PC-9 (cell line): ENCODE data around the gene APOL2.

Experiments used
- EZH2 ChIP-seq: fragments of 200-600 bp; sonication (generic); IDR thresholded peaks from 2 replicates; pipeline ENCODE4 v1.8.0; 2017; ENCODE audit warnings: antibody characterized with exemption, low read depth
- TF ChIP-seq, protein P1 (sequence below): fragments of 200-600 bp; sonication (generic); conservative IDR thresholded peaks from 2 replicates; pipeline ENCODE4 v1.6.1; 2017; ENCODE audit warnings: mixed run types, antibody characterized with exemption, mild to moderate bottlenecking, moderate library complexity

DNA sequence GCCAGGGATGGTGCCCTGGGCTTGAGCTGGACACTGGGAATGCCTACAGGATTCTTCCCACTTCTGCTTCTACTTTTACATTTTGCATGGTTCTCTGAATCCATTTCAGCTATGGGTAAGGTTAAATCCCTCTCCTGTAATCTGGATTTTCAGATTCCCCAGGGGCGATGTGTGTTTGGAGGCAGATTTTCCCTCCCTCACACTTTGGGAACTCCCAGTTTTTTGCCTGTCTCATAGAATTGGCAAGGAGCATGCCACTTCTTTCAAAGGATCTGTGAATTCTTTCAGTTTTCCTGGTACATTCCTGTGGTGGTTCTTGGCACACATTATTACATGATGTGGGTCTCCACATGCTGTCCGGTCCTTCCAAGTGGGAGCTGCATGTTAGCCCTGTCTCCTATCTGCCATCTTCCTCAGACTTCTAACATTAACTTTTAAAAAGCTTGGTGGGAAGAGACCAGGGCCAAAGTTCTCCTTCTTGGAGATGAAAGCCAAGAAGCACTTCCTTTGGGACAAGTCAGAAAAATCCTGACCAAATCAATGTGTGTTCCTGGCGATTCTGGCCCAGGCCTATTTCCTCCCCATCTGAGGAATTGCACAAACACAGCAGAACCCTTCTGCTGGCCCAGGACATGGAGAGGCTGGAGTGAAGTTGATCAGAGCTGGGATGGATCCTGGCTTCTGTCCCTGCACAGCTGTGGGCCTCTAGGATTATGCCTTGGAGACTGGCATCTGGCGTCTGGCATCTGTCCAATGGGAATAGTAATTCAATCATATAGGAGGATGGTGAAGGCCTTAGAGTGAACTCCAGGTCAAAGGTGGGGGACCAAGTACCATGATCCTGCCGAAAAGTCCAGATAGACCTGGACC is 5.4 kb upstream of the APOL2 start:
- TF ChIP-seq, protein P1, sequence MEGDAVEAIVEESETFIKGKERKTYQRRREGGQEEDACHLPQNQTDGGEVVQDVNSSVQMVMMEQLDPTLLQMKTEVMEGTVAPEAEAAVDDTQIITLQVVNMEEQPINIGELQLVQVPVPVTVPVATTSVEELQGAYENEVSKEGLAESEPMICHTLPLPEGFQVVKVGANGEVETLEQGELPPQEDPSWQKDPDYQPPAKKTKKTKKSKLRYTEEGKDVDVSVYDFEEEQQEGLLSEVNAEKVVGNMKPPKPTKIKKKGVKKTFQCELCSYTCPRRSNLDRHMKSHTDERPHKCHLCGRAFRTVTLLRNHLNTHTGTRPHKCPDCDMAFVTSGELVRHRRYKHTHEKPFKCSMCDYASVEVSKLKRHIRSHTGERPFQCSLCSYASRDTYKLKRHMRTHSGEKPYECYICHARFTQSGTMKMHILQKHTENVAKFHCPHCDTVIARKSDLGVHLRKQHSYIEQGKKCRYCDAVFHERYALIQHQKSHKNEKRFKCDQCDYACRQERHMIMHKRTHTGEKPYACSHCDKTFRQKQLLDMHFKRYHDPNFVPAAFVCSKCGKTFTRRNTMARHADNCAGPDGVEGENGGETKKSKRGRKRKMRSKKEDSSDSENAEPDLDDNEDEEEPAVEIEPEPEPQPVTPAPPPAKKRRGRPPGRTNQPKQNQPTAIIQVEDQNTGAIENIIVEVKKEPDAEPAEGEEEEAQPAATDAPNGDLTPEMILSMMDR, result no peak
- TF ChIP-seq EZH2, result no peak
